ENCODE results near the gene PGAM5. TPM values are rescaled to one million over a fixed set of nuclear protein-coding genes. Genes with fewer than 3 reads are reported as not detected.

The PGAM5 gene
- 24.4 and 38.9 TPM in 2 replicates for total RNA-seq

GRCh38 chr12:132710405-132711079 is at the start of gene PGAM5:
Gene PGAM5 (plus strand): TSS chr12:132710842. CDS start chr12:132710877, 35 bp downstream.

GRCh38 chr12:132687211-132688164 is 23.2 kb upstream of the PGAM5 start, which contains the start of the genes POLE and PXMP2:
Gene POLE (minus strand): TSS chr12:132687342. CDS start chr12:132687315, 27 bp downstream.
Gene PXMP2 (plus strand): TSS chr12:132687587. CDS start chr12:132687671, 84 bp downstream.

DNA sequence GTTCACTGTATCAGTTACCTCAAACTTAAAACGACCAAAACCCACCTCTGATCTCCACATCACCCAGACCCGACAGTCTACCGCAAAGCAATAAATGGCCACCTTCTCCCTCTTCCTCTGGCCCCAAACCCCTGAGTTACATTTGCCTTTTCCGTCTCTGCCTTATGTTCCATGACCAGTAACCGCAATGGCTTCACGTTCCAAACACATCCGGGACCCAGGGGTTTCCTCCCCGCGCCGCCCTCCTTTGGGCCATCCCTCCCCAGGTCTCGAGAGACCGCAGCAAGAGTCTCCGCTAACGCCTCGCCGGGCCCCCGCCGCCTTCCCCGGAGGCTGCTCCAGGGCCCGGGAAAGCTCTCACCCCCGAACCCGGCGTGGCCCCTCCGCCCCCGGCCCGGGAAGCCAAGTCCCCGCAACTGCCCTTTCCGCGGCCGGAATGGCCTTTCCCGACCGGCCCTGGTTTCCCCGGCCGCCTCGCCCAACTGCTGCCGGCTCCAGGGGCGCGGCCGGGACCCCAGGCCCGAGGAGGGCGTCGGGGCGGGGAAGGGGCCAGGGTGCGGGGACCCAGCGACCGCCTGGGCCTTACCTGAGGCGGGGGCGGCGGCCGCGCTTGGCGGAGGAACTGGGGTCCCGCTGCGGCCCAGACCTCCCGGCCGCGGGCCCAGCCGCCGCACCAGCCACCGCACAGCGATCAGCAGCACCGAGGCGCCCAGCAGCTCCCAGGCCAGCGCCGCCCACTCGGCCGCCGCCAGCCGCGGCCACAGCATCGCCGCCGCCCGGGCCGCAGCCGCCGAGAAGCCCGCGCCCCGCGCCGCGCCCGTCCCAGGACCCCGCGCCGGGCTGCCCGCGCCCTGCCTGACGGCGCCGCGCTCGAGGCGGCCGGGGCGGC is 50.6 kb downstream of the PGAM5 start, which contains the start of gene ANKLE2:
Gene ANKLE2 (minus strand): TSS at position 801 of the 889 bp plus-strand sequence. CDS start 34 bp downstream, at position 767.

Other genes starting within 250 kb of the PGAM5 start
- gene FBRSL1, start 220.7 kb upstream of the PGAM5 start, total RNA-seq: 3.1 and 7.1 TPM in 2 replicates
- not detected in 2 replicates for gene LRCOL1, start 100.3 kb upstream of the PGAM5 start, total RNA-seq
- gene P2RX2, start 92.1 kb upstream of the PGAM5 start, total RNA-seq: not detected in 2 replicates
- 15.7 and 18.5 TPM in 2 replicates for gene POLE, start 23.5 kb upstream of the PGAM5 start, total RNA-seq
- gene PXMP2, start 23.3 kb upstream of the PGAM5 start, total RNA-seq: 8.1 and 8.9 TPM in 2 replicates
- gene ANKLE2, start 51.0 kb downstream of the PGAM5 start, total RNA-seq: 52.3 and 73.0 TPM in 2 replicates
- gene GOLGA3, start 118.0 kb downstream of the PGAM5 start, total RNA-seq: 210 and 265 TPM in 2 replicates
- 32.5 and 49.0 TPM in 2 replicates for gene CHFR, start 176.8 kb downstream of the PGAM5 start, total RNA-seq
- 16.1 and 17.3 TPM in 2 replicates for gene ZNF605, start 245.5 kb downstream of the PGAM5 start, total RNA-seq